HEK293 (cell line): ENCODE measurements around the gene TTLL5.

Experiments used
- GLI4 ChIP-seq: fragments of 450-650 bp; formaldehyde crosslinking; IDR thresholded peaks from 2 replicates; pipeline ENCODE4 v1.5.1; 2016; ENCODE audit warnings: missing biosample characterization, missing genetic modification characterization
- KLF8 ChIP-seq: fragments of 450-650 bp; formaldehyde crosslinking; IDR thresholded peaks from 2 replicates; pipeline ENCODE4 v1.5.1; 2016; ENCODE audit warnings: missing biosample characterization, missing genetic modification characterization
- SP3 ChIP-seq: fragments of 450-650 bp; formaldehyde crosslinking; IDR thresholded peaks from 2 replicates; pipeline ENCODE4 v1.5.1; 2016; ENCODE audit warnings: missing biosample characterization, missing genetic modification characterization
- ZBTB1 ChIP-seq: fragments of 450-650 bp; formaldehyde crosslinking; IDR thresholded peaks from 2 replicates; pipeline ENCODE4 v1.5.1; 2016; ENCODE audit warnings: missing biosample characterization, missing genetic modification characterization
- ZNF10 ChIP-seq: fragments of 450-650 bp; formaldehyde crosslinking; IDR thresholded peaks from 2 replicates; pipeline ENCODE4 v1.5.1; 2017; ENCODE audit warnings: missing biosample characterization, missing genetic modification characterization
- ZNF132 ChIP-seq: fragments of 450-650 bp; formaldehyde crosslinking; IDR thresholded peaks from 2 replicates; pipeline ENCODE4 v1.5.1; 2017; ENCODE audit warnings: missing biosample characterization, missing genetic modification characterization, borderline replicate concordance
- ZNF133 ChIP-seq: fragments of 450-650 bp; formaldehyde crosslinking; IDR thresholded peaks from 2 replicates; pipeline ENCODE4 v1.5.1; 2016; ENCODE audit warnings: missing biosample characterization, missing genetic modification characterization
- ZNF138 ChIP-seq: fragments of 450-650 bp; formaldehyde crosslinking; IDR thresholded peaks from 2 replicates; pipeline ENCODE4 v1.5.1; 2016; ENCODE audit warnings: missing biosample characterization, missing genetic modification characterization, borderline replicate concordance
- ZNF157 ChIP-seq: fragments of 450-650 bp; formaldehyde crosslinking; IDR thresholded peaks from 2 replicates; pipeline ENCODE4 v1.5.1; 2016; ENCODE audit warnings: missing biosample characterization, missing genetic modification characterization
- ZNF175 ChIP-seq: fragments of 450-650 bp; formaldehyde crosslinking; IDR thresholded peaks from 2 replicates; pipeline ENCODE4 v1.5.1; 2016; ENCODE audit warnings: missing biosample characterization, missing genetic modification characterization
- ZNF184 ChIP-seq: fragments of 450-650 bp; IDR thresholded peaks from 2 replicates; pipeline ENCODE4 v1.5.1; 2018; ENCODE audit warnings: missing biosample characterization, mild to moderate bottlenecking, missing genetic modification characterization
- ZNF211 ChIP-seq: fragments of 450-650 bp; formaldehyde crosslinking; IDR thresholded peaks from 2 replicates; pipeline ENCODE4 v1.5.1; 2016; ENCODE audit warnings: low read depth, missing biosample characterization, missing genetic modification characterization
- ZNF239 ChIP-seq: fragments of 450-650 bp; formaldehyde crosslinking; IDR thresholded peaks from 2 replicates; pipeline ENCODE4 v1.5.1; 2016; ENCODE audit warnings: missing biosample characterization, missing genetic modification characterization
- ZNF292 ChIP-seq: fragments of 450-650 bp; formaldehyde crosslinking; IDR thresholded peaks from 2 replicates; pipeline ENCODE4 v1.5.1; 2016; ENCODE audit warnings: low read depth, missing biosample characterization, missing genetic modification characterization, borderline replicate concordance
- ZNF324 ChIP-seq: fragments of 450-650 bp; formaldehyde crosslinking; IDR thresholded peaks from 2 replicates; pipeline ENCODE4 v1.5.1; 2016; ENCODE audit warnings: missing biosample characterization, missing genetic modification characterization
- ZNF335 ChIP-seq: fragments of 450-650 bp; formaldehyde crosslinking; conservative IDR thresholded peaks from 2 replicates; pipeline ENCODE4 v1.5.1; 2016; ENCODE audit warnings: missing biosample characterization, missing genetic modification characterization
- ZNF341 ChIP-seq: fragments of 450-650 bp; formaldehyde crosslinking; IDR thresholded peaks from 2 replicates; pipeline ENCODE4; 2016; ENCODE audit warnings: low read depth, missing biosample characterization, missing genetic modification characterization
- ZNF366 ChIP-seq: fragments of 450-650 bp; formaldehyde crosslinking; conservative IDR thresholded peaks from 2 replicates; pipeline ENCODE4 v1.5.1; 2016; ENCODE audit warnings: missing biosample characterization, missing genetic modification characterization
- ZNF596 ChIP-seq: fragments of 450-650 bp; IDR thresholded peaks from 2 replicates; pipeline ENCODE4 v1.5.0; 2018; ENCODE audit warnings: missing biosample characterization, mild to moderate bottlenecking, missing genetic modification characterization, moderate library complexity
- ZNF660 ChIP-seq: fragments of 450-650 bp; IDR thresholded peaks from 2 replicates; pipeline ENCODE4 v1.5.1; 2018; ENCODE audit warnings: missing biosample characterization, mild to moderate bottlenecking, missing genetic modification characterization
- ZXDB ChIP-seq: fragments of 450-650 bp; formaldehyde crosslinking; IDR thresholded peaks from 2 replicates; pipeline ENCODE4 v1.5.1; 2016; ENCODE audit warnings: missing biosample characterization, missing genetic modification characterization
- TF ChIP-seq, protein P1 (sequence below): fragments of 450-650 bp; formaldehyde crosslinking; IDR thresholded peaks from 2 replicates; pipeline ENCODE4 v1.5.1; 2016; ENCODE audit warnings: missing biosample characterization, missing genetic modification characterization
- TF ChIP-seq, protein P2 (sequence below): fragments of 450-650 bp; formaldehyde crosslinking; IDR thresholded peaks from 2 replicates; pipeline ENCODE4 v1.5.1; 2017; ENCODE audit warnings: missing biosample characterization, missing genetic modification characterization
- TF ChIP-seq, protein P3 (sequence below): fragments of 450-650 bp; formaldehyde crosslinking; IDR thresholded peaks from 2 replicates; pipeline ENCODE4 v1.5.1; 2017; ENCODE audit warnings: missing biosample characterization, missing genetic modification characterization
- TF ChIP-seq, protein P4 (sequence below): fragments of 450-650 bp; formaldehyde crosslinking; conservative IDR thresholded peaks from 2 replicates; pipeline ENCODE4 v1.5.1; 2016; ENCODE audit warnings: low read depth, missing biosample characterization, missing genetic modification characterization

Gene TTLL5

DNA sequence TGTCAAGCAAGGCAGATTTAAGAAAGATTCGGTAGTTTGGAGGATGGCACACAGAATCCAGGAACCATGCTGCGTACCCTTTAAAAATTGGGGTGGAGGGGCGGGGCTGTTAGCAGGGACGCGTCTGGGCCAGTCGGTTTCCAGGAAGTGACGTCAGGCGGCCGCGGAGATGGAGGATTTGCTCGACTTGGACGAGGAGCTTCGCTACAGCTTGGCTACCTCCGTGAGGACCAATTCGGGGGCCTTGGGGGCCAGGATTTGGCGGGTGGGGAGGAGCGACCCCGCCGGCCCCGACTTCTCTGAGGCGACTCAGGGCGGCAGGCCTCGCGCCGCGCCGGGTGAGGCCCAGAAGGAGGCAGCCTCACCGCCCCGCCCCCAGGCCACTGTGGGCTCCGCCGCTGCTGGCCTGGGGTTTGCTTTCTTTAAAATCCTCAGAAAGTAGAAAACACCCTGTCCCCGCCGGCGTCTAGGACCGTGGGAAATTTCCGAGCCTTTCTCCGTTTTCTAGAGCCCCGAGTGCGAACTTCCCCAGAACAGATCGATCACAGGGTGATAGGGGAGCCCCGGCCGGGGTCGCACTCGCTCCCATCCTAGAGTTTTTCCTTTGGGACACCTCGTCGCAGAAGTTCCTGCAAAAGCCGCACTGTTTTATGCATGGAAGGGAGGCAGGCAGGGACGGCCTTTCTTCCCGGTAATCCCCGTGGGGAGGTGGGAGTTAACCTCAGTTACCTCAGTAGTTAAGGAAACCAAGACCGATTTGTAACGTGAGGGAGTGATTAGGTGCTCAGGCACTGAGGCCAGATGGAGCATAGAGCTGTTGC is 324.8 kb downstream of the TTLL5 start, which contains the start of gene IFT43 (continued):
- TF ChIP-seq, protein P1, sequence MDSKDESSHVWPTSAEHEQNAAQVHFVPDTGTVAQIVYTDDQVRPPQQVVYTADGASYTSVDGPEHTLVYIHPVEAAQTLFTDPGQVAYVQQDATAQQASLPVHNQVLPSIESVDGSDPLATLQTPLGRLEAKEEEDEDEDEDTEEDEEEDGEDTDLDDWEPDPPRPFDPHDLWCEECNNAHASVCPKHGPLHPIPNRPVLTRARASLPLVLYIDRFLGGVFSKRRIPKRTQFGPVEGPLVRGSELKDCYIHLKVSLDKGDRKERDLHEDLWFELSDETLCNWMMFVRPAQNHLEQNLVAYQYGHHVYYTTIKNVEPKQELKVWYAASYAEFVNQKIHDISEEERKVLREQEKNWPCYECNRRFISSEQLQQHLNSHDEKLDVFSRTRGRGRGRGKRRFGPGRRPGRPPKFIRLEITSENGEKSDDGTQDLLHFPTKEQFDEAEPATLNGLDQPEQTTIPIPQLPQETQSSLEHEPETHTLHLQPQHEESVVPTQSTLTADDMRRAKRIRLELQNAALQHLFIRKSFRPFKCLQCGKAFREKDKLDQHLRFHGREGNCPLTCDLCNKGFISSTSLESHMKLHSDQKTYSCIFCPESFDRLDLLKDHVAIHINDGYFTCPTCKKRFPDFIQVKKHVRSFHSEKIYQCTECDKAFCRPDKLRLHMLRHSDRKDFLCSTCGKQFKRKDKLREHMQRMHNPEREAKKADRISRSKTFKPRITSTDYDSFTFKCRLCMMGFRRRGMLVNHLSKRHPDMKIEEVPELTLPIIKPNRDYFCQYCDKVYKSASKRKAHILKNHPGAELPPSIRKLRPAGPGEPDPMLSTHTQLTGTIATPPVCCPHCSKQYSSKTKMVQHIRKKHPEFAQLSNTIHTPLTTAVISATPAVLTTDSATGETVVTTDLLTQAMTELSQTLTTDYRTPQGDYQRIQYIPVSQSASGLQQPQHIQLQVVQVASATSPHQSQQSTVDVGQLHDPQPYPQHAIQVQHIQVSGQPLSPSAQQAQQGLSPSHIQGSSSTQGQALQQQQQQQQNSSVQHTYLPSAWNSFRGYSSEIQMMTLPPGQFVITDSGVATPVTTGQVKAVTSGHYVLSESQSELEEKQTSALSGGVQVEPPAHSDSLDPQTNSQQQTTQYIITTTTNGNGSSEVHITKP (tag by site-specific recombination) = no peak
- TF ChIP-seq ZNF184 (tag by site-specific recombination) = no peak
- no peak for TF ChIP-seq ZNF324 (tag by site-specific recombination)
- no peak for TF ChIP-seq ZBTB1 (tag by site-specific recombination)
- no peak for TF ChIP-seq KLF8 (tag by site-specific recombination)
- TF ChIP-seq ZNF292 (tag by site-specific recombination) = no peak
- no peak for TF ChIP-seq ZNF366 (tag by site-specific recombination)
- TF ChIP-seq ZNF239 = no peak
- TF ChIP-seq, protein P2, sequence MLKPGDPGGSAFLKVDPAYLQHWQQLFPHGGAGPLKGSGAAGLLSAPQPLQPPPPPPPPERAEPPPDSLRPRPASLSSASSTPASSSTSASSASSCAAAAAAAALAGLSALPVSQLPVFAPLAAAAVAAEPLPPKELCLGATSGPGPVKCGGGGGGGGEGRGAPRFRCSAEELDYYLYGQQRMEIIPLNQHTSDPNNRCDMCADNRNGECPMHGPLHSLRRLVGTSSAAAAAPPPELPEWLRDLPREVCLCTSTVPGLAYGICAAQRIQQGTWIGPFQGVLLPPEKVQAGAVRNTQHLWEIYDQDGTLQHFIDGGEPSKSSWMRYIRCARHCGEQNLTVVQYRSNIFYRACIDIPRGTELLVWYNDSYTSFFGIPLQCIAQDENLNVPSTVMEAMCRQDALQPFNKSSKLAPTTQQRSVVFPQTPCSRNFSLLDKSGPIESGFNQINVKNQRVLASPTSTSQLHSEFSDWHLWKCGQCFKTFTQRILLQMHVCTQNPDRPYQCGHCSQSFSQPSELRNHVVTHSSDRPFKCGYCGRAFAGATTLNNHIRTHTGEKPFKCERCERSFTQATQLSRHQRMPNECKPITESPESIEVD (tag by site-specific recombination) = no peak
- TF ChIP-seq ZNF660 = no peak
- no peak for TF ChIP-seq ZNF133 (tag by site-specific recombination)
- TF ChIP-seq GLI4 (tag by site-specific recombination) = no peak
- no peak for TF ChIP-seq ZNF138 (tag by site-specific recombination)
- TF ChIP-seq ZNF335 (tag by site-specific recombination) = peak; percentile 75
- no peak for TF ChIP-seq ZNF596 (tag by site-specific recombination)
- peak; percentile 55 for TF ChIP-seq SP3 (tag by site-specific recombination)
- 0 out of 2 replicates have a peak, but pooled peaks have one; percentile 24 for TF ChIP-seq ZXDB (tag by site-specific recombination)
- no peak for TF ChIP-seq ZNF341 (tag by site-specific recombination)
- no peak for TF ChIP-seq ZNF157 (tag by site-specific recombination)
- TF ChIP-seq ZNF132 = no peak
- TF ChIP-seq, protein P3, sequence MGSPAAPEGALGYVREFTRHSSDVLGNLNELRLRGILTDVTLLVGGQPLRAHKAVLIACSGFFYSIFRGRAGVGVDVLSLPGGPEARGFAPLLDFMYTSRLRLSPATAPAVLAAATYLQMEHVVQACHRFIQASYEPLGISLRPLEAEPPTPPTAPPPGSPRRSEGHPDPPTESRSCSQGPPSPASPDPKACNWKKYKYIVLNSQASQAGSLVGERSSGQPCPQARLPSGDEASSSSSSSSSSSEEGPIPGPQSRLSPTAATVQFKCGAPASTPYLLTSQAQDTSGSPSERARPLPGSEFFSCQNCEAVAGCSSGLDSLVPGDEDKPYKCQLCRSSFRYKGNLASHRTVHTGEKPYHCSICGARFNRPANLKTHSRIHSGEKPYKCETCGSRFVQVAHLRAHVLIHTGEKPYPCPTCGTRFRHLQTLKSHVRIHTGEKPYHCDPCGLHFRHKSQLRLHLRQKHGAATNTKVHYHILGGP (tag by site-specific recombination) = no peak
- TF ChIP-seq, protein P4, sequence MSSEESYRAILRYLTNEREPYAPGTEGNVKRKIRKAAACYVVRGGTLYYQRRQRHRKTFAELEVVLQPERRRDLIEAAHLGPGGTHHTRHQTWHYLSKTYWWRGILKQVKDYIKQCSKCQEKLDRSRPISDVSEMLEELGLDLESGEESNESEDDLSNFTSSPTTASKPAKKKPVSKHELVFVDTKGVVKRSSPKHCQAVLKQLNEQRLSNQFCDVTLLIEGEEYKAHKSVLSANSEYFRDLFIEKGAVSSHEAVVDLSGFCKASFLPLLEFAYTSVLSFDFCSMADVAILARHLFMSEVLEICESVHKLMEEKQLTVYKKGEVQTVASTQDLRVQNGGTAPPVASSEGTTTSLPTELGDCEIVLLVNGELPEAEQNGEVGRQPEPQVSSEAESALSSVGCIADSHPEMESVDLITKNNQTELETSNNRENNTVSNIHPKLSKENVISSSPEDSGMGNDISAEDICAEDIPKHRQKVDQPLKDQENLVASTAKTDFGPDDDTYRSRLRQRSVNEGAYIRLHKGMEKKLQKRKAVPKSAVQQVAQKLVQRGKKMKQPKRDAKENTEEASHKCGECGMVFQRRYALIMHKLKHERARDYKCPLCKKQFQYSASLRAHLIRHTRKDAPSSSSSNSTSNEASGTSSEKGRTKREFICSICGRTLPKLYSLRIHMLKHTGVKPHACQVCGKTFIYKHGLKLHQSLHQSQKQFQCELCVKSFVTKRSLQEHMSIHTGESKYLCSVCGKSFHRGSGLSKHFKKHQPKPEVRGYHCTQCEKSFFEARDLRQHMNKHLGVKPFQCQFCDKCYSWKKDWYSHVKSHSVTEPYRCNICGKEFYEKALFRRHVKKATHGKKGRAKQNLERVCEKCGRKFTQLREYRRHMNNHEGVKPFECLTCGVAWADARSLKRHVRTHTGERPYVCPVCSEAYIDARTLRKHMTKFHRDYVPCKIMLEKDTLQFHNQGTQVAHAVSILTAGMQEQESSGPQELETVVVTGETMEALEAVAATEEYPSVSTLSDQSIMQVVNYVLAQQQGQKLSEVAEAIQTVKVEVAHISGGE = peak; percentile 42; the same call in 1 of the 2 replicates
- no peak for TF ChIP-seq ZNF175
- no peak for TF ChIP-seq ZNF211 (tag by site-specific recombination)
- TF ChIP-seq ZNF10 (tag by site-specific recombination) = no peak
